ENCODE measurements around the gene FAM120AOS.

FAM120AOS gene

DNA sequence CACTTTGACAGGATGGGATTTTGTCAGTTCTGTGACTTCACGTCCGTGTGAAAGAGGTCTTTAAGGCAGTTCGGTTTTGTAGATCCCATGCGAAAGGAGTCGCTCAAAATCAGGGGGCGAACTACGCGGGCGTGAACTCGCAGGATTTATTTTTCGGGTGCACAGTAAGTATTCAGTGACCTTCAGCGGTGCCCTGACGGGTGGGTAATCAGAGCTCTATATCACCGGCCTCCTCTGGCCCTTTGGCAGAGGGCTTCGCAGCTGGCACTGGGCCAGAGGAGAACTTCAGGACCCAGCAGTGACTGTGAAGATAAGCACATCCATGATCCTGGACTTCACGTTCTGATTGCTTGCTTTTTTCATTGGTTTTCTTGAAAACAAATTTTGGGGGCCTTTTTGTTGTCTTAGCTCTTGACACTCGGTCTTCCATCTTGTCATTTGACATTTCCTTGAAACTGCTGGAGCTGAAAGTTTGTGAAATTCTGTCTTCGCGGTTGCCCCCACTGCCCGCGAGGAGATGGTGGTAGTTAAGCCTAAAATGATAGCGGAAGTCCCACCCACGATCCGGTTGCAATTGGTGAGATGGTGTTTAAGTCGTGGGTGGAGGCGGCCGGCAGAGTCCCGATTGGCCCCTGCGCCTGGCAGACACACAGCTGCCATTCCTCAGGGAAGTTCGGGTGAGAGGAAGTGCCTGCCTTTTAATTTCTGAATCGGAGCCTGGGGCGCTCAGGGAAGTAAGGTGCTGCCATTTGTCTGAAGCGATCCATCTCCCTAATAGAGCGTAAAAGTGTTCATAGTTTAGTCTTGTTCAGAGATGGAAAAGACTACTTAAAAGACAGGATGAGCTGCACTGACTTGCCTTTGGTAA, at the start of gene FAM120AOS:
TSS of gene FAM120AOS (minus strand) at position 535 of the 868 bp plus-strand sequence. CDS start 872 bp downstream, outside the sequence.
- peak; percentile 11 for DNase-seq

DNA sequence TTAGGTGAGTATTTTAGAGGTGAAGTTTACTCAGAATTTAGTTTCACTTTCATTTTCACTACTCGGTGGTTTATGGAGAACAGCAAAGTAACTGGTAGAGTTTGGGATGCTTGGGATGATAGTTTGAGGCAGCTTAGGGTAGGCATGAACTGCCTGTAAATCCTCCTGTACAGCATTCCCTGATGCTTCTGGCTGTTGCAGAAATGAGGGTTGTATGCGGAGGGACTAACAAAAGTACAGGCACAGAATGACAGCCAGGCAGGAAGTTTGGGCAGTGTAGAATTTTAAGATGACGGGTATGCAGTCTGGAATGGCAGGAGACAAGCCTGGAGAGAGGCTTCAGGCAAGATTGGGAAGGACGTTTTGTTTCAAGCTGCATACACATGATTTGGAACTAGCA, 48.0 kb upstream of the FAM120AOS start:
- no peak for DNase-seq

DNA sequence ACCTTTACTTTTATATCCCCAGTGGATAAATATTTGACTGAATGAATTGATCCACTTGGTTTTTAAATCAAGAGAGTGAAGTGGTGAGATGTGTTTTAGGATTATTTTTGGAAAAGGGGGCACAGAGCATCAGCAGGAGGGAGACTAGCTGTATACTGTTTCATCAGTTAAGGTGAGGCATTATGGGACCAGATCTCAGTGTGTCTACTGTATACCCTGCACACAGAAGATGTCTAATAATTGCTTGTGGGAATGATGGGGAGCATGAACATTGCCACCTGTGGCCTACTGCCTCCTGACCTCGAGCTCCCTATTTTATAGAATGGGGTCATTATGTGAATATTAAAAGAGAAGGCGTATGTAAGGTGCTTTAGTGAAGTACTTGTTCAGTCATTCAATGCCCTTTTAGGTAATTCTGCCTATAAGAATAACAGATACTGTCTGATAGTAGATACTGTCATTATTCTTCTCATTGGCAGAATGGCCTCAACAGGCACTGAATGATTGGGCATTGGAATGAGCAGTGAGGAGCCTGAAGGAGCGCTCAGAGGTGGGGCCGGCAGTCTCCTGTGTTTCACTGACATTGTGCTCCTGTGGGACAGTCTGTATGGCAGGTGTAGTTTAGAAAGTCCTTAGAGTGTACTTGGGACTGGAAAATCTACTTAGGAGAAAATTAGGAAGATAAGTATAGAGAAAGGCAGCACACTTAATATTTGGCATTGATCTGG, 47.4 kb upstream of the FAM120AOS start:
- no peak for DNase-seq

DNA sequence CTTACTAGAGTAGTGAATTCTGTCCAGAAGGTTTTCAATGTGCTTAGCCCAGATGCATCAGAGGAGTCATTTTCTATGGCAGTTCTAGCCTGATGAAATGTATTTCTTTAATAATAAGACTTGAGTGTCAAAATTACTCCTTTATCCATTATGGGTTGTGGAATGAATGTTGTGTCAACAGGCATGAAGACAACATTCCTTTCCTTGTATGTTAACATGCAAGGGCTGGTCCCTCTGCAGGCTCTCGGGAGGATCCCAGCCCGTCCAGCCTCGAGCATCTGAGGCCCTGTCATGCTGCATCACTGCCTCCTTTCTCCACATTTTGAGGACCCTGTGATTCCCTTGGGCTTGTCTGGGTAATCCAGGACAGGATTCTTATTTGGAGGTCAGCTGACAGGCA, 42.9 kb upstream of the FAM120AOS start:
- DNase-seq: no peak

DNA sequence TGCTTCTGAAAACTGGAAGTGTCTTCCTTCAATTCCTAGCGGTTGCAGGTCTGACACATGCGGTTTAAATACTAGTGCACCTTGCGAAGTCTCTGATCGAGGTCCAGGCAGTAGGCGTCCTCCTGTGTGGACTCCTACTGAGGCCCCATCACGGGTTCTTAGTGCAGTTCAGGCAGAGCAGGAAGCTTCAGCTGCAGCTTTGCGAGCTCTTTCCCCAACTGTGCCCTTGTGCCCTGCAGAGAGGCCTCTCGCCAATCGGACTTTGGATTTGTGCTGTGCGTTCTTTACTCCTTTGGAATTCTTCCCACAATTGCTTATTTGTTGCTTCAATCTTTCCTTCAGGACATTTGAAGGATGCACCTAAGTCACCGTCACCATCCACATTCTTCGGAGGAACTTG, 40.6 kb upstream of the FAM120AOS start:
- no peak for DNase-seq

DNA sequence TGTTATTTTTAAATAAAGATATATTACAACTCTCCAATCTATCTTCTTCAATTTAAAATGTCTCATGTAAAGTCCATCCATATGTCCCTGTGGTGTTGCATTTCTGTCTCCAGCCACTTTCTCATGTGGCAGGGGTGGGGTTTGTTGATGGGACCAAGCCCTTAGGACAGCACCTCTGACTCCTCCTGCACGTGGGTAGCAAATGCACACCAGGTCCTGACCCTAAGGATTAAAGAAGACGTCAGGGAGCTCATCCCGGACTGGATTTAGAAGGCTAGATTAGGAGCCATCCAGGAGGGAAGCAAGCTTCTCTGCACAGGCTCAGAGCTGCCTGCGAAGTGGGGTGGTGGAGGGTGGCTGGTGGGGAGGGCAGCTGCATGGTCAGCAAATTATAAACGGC, 38.9 kb upstream of the FAM120AOS start:
- DNase-seq: no peak

DNA sequence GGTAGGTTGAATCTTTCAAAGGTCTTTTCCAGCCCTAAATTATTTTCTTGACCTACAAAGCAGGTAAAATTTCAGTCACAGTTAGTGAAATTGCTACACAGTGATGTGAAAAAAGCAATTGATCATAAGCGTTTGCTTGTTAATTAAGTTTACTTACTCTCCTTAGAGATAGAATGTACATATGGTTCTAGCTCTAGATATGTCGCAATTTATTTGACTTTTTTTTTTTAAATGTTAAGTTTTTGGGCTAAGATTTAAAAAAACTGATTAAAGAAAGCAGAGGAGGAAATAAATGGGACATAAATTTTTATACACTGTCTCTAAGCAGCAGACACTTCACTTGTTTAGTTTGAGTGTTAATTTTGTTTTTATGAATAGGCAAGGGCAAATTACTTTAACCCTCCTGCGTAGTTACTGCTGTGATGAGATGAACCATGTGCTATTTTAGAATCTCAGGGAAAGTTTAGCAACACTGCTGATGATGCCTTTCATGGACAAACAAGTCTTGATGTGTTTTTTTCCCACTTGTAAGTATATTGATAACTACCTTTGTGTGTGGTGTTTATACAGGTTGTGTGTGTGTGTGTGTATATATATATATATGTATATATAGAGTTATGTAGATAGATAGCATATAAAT, 38.3 kb upstream of the FAM120AOS start:
- no peak for DNase-seq

DNA sequence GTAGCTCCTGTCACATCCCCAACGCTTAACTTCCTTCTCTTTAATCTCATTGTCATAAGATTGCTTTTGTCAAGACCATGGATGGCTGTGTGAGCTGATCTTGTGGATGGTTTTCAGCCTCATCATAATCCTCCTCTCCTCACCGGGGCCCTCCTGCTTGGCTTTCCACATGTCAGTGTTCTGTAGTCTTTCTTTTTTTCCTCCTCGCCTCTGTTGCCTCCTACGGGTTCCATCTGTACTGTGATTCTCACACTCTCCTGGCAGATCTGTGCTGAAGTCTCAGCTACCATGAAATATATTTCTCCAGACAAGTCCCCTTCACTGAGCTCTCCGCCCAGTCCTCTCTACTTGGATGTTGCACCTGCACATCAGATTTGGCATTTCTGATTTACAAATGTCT, 34.9 kb upstream of the FAM120AOS start:
- DNase-seq: no peak

DNA sequence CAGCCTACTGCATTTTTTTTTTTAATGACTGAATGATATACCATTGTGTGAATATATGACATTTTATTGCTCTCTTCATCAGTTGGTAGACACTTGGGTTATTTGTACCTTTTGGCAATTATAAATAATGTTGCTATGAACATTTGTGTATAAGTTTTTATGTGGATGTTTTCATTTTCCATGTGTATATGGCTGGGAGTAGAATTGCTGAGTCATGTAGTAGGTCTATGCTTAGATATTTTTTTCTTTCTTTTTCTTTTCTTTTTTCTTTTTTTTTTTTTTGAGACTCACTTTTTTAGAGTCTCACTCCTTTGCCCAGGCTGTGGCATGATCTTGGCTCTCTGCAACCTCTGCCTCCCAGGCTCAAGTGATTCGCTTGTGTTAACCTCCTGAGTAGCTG, 32.9 kb upstream of the FAM120AOS start:
- DNase-seq: no peak

DNA sequence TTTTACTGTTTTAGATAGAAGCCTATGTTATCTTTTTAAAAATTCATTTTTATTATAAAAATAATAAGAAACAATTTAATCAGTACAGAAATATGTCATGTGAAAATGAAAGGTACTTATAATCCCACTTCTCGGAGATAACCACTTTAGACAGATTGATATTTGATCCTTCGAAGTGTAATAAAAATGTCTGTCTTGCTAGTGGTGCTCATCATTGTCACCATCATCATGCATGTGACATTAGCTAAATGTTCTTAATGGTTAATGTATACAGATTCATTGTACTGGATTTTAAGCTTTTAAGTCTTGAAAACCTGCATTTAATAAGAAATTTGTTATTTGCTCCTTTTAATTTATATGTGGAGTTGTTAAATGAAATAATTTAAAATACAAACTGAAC, 30.1 kb upstream of the FAM120AOS start:
- no peak for DNase-seq

DNA sequence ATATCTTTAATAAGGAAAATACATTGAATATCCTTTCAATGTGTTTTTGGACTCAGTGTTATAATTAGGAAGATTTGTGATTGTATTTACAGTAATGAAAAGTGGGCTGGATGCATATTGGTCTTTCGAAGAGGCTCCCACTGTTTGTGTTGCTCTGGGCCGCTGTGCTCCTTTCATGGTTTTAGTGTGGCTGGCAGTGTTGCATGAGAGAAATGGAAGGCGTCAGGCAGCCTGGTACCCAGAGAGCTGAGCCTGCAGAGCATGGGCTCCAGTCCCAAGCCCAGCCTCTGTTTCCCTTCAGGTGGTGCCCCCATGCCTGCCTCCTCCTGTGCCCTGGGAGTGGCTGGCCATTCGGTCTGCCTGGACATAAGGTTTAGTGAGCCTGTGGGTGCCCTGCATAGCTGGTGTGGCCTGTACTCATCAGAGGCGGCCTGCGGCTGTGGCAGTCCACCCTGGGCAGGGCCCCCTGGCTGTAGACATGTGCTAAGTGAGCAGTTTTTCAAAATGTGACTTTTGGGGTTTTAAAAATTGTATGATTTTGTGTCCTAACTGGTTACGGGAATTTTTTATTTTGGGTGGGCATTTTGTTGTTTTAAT, 27.4 kb upstream of the FAM120AOS start:
- DNase-seq: no peak

DNA sequence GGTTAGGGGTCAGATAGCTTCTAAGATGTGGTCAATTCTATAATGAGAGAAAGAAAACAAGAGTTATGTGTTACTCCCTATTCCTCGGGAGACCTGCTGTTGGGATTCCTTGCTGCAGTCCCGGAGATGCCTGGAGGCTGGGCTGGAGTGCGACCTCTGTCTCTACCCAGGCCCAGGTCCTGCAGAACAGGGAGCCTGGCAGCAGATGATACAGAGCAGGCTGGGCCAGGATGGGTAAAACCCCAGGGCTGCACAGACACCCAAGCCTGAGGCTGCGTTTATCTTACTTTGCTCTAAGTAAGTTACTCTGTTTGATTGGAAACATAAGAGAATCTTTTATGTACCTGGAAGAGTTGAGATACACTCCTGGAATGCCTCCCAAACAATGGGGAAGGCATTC, 26.9 kb upstream of the FAM120AOS start:
- DNase-seq: no peak

DNA sequence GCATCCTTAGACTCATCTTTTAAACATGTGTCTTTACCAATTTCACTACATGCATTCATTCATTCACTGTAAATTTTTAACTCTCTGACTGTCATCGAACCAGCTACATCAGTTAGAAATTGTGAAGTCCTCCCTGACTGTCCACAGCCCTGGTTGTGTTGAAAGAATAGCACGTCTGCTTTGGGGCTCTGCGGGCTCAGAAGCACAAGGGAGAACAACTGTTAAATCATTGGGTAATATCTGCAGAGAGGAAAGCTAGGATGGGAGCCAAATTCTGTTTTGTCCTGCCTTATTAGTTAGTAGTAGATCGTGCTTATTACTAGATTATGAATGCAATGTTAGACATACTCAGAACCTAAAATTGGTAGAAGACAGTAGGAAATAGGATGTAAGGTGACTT, 26.3 kb upstream of the FAM120AOS start:
- DNase-seq: no peak

DNA sequence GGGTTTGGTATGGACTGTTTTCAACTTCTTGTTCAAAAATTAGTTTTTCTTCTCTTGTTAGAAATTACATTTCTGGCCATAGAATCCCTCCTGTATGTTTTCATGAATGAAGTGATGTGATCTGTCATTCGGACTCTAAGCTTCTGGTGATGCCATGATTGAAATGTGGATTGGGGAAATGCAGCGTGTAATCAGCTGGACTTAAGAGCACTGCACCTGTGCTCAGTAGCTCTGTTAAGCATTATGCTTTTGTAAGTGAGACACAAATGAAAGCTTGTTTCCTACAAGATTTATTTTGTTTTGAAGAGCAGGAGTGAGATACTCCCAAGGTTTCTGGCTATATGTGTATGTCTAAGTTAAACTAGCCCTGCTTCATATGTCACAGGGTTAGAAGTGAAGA, 24.0 kb upstream of the FAM120AOS start:
- DNase-seq: no peak

DNA sequence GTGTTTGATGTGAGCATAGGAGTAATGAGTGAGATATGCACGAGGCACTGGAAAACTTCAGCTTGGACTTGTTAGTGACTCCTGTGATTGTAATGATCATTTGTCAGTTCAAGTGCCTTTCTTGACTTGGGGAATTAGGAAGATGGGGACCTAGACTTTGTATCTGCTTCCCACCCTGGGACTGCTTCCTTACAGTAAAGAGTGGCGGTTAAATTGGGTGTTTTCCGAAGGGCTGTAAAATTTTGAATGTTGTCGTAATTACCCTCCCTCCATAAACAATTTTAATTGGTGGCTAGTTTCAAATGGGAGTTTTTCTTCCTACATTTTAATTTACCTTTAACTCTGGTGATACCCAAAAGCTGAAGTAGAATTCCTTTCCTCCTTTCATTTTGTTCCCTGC, 23.5 kb upstream of the FAM120AOS start:
- no peak for DNase-seq

DNA sequence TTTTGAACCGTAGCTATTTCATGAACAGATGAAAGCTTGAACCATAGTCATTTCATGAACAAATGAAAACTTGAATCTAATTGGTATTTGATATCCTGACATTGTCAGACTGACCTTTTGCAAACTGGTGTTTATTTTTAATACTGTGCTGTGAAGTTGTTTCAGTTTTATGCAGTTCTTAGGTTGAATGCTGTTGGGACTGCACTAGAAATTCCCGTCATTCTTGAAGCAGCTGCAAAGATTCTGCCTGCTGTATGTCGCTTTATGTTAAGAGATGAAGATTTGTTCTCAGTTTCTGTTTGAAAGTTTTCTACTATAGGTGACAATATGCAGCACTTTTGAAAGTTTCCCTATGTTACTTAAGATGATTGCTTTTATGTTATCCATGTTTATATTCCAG, 22.5 kb upstream of the FAM120AOS start:
- no peak for DNase-seq

DNA sequence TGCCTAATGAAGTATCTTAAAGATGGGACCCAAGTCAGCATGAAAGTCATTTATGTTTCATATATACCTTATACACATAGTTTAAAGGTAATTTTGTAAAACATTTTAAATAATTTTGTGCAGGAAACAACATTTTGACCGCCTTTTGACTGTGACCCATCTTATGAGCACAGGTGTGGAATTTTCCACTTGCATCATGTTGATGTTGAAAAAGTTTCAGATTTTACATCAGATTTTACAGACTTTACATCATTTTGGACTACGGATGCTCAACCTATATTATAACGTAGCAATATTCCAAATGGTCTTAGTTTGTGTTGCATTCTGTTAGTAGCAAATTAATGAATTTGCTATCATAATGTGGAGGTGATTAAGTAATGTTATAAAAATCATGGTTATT, 21.7 kb upstream of the FAM120AOS start:
- DNase-seq: no peak

DNA sequence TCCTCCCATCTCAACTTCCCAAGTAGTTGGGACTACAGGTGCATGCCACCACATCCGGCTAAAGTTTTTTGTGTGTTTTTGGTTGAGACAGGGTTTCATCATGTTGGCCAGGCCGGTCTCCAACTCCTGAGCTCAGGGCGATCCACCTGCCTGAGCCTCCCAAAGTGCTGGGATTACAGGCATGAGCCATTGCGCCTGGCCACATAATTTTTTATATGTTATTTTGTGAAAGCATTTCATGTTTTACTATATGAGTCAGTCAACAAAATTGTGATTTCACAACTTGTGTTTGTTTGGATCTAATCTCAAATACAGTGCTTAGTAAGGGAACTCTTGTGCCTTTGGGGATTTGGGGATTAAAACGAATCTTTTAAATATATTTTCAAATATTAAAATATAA, 20.0 kb upstream of the FAM120AOS start:
- no peak for DNase-seq

DNA sequence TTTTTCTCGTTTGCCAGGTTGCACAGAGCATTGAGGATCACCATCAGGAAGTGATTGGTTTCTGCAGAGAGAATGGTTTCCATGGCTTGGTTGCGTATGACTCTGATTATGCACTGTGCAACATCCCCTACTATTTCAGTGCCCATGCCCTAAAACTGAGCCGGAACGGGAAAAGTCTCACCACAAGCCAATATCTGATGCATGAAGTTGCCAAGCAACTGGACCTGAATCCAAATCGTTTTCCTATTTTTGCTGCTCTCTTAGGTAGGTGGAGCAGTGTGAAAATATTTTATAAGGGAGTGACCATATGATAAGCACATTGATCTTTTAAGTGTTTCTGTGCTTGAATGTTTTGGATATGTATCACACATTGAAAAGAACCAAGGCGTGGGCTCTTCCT, 17.7 kb upstream of the FAM120AOS start:
- DNase-seq: no peak

DNA sequence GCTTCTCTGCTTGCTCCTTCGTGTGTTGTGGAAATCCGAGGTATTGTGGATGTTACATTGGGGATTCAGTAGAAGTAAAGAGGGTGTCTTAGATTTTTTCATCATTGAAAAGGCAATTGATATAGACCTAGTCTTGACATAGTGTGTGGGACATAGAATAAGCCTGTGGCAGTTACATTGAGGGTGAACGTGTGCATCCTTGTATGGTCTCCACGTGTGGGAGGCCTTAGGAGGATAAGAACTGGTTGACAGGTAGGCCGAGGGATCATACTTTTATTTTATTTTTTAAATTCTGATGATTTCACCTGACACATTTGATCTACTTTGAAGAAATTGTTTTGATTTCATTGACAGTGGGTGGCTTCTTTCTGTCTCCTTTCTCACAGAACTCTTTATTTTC, 17.0 kb upstream of the FAM120AOS start:
- DNase-seq: no peak

DNA sequence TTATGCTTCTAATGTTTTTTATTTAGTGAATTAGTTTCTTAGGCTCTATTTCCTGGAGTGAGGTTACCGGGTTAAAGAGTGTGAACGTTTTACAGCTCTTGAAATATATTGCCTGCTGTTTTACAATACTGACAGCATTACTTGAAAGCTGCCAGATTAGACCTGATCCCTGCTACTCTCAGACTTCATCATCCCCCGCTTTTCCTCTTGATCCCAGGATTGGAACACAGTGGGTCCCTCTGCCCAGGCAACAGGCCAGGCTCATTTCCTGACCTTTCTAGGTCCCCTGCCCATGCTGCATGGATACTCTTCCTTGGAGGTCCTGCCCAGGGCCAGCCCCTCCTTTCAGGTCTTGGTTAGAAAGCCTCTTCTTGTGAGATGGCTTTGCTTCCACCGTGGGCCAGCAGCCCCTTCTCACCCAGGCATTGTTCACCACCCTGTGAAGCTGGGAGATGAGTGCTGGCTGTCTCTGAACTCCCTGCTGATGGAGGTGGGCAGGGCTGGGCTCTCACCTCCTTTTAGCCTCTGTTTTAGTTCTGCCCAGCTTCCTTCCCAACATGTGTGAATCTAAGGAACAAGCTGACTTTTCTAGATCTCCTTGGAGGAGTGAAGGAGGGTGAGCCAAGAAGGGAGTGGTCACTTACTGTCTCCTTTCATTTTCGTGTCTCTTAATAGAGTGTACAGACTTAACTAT, 15.5 kb upstream of the FAM120AOS start:
- DNase-seq: no peak

DNA sequence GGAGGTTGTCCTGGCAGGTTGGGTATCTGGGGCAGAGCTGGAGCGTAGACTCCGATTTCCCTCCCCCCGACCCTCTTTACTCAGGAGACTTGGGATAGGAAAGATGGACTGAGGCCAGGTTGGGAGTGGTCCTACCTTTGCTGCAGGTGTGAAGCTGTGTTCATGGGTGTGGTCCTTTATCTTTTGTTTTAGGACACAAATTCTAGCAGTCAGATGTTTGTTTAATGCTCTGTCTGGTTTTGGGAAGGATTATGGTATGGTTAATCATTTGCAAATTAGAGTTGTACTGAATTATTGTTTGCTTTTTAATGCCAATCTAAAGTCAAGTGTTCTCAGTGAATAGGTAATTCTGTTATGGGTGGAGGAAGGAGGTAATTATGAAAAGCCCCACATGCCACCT, 14.1 kb upstream of the FAM120AOS start:
- DNase-seq: no peak

DNA sequence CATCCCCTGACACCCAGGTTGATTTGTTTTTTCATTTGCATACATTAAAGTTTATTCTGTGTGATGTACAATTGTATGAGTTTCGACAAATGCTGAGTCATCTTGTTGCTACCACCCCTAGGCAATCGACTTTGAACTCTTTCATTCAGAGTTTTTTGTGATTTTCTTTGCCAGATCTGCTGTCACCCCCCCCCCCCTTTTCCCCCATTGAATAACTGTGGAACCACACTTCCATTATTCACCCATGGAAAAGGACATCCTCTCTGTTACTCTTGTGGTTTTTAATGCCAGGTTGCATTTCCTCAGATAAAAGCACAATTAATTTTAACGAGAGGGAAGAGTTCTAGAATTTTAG, 13.7 kb upstream of the FAM120AOS start:
- no peak for DNase-seq

All from cortex of kidney (tissue), 1 donor.